Memory B cell (primary cell): Measurements from ENCODE around the gene DPH5.
"Not testable (repeated sequence)": the region's sequence is repeated elsewhere in the genome, so short reads cannot be mapped to it uniquely, and the experiment has no call there.

Source experiments
- ATAC-seq: fragments of 150-1000 bp; cut with Tn5 transposase; 2 replicates; pipeline ENCODE4 v1.10.0; 2021; ENCODE audit warnings: low read depth, mild to moderate bottlenecking, moderate library complexity
- DNase-seq, 2 donors: peaks; one replicate each; pipeline ENCODE4 v3.0.0; 2022; ENCODE audit warnings: low spot score in 2 of 2
- H3K27ac Mint-ChIP-seq: one replicate; pipeline ENCODE4 v1.8.0; 2022; ENCODE audit warnings: mild to moderate bottlenecking, moderate library complexity, mixed read lengths
- H3K27me3 Mint-ChIP-seq: one replicate; pipeline ENCODE4 v1.8.0; 2022; ENCODE audit warnings: mixed read lengths
- H3K36me3 Mint-ChIP-seq: one replicate; pipeline ENCODE4 v1.8.0; 2022; ENCODE audit warnings: mild to moderate bottlenecking, mixed read lengths
- H3K4me1 Mint-ChIP-seq: one replicate; pipeline ENCODE4 v1.8.0; 2022; ENCODE audit warnings: mixed read lengths
- H3K4me3 Mint-ChIP-seq: one replicate; pipeline ENCODE4 v1.8.0; 2022; ENCODE audit warnings: mild to moderate bottlenecking, moderate library complexity, mixed read lengths
- H3K9me3 Mint-ChIP-seq: one replicate; pipeline ENCODE4 v1.8.0; 2022; ENCODE audit warnings: mixed read lengths

The DPH5 gene

GRCh38 chr1:101025657-101026429 is at the start of gene DPH5:
Gene DPH5, minus strand, starts transcription at chr1:101025784. Its CDS starts 341 bp downstream, at chr1:101025443.
- peaks cover 21% of the 10 kb centered on the region for H3K36me3 Mint-ChIP-seq
- peak; percentile 93 for ATAC-seq
- peak within 1 kb of the TSS; percentile 94 for H3K4me3 Mint-ChIP-seq

DNA sequence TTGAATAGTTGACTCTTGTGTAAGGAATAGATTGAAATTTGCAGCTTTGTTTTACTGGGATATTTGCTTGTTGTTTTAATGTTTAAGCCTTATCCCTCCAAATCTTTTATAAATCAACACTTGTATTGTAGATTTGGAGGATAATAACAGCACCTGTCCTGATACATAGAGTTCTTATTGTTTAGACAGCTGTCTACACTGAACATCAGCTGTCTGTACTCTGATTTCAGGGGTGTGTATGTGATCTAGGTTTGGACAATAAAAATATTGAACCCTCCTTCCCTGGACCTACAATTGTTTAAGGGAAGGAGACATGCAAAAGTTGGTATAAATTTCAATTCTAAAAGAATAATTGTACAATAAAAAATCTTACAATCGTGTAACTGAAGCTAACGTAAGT is 48.3 kb upstream of the DPH5 start:
- Mint-ChIP-seq H3K36me3 (peaks cover 13% of the 10 kb centered on the region), H3K27me3 (no peaks in the 10 kb centered on the region), H3K9me3 (no peaks in the 10 kb centered on the region), H3K4me3 (no peak overlapping the region), H3K4me1 (peaks cover 16% of the 10 kb centered on the region), H3K27ac (no peak overlapping the region)
- DNase-seq (no peak), ATAC-seq (no peak)

More at GRCh38 chr1:101025657-101026429, at the start of gene DPH5:
- no peaks in the 10 kb centered on the region for H3K27me3 Mint-ChIP-seq
- H3K9me3 Mint-ChIP-seq, result no peaks in the 10 kb centered on the region
- peak; percentile 73 to 81 for DNase-seq
- peaks cover 43% of the 10 kb centered on the region for H3K4me1 Mint-ChIP-seq
- peak within 1 kb of the TSS; percentile 84 for H3K27ac Mint-ChIP-seq

DNA sequence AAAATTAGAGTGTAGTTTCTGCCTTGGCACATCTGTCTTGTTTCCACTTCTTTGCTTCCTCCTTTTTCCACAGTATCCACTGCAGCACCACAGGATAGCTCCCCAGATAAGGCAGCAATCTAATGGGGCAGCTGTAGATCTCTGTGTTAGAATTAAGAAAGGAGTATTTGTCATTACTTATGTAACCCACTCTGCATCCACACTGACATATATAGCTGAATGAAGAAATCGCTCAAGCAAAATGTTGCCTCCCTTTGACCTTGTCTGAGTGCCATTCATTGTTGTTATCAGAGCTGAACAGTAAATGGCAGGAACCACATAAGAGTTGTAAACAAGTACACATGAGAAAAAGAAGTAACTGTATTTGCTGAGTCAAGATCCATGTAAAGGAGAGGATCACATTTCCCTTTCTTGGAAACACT is 45.9 kb upstream of the DPH5 start:
- ATAC-seq (no peak), DNase-seq (no peak)
- H3K27ac Mint-ChIP-seq, result no peak overlapping the region
- peaks cover 8% of the 10 kb centered on the region for H3K36me3 Mint-ChIP-seq
- H3K27me3 Mint-ChIP-seq, result no peaks in the 10 kb centered on the region
- H3K4me3 Mint-ChIP-seq, result no peak overlapping the region
- H3K9me3 Mint-ChIP-seq, result no peaks in the 10 kb centered on the region
- peaks cover 23% of the 10 kb centered on the region for H3K4me1 Mint-ChIP-seq

DNA sequence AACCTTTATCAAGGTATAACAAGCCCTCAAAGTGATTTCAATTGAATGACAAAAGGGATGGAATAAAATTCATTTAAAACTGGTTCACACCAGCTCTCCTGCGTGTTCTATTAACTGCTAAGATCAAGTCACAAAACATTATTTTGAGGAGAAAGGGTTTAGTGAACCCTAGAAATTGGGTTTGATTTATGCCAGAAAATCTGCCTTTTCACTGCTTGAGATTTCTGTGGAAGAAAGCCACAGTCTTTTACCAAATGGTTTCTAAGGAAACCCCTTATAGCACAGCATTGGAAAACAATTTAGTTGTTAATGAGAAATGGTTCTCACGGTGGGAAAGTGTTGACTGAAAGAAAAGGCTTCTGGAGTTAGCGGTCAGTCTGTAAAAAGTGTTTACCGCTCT is 43.6 kb upstream of the DPH5 start:
- H3K36me3 Mint-ChIP-seq, result peaks cover 12% of the 10 kb centered on the region
- no peaks in the 10 kb centered on the region for H3K9me3 Mint-ChIP-seq
- H3K27ac Mint-ChIP-seq, result no peak overlapping the region
- H3K4me1 Mint-ChIP-seq, result peaks cover 39% of the 10 kb centered on the region
- H3K27me3 Mint-ChIP-seq, result no peaks in the 10 kb centered on the region
- ATAC-seq, result no peak
- no peak for DNase-seq
- H3K4me3 Mint-ChIP-seq, result no peak overlapping the region

- Mint-ChIP-seq H3K4me1 (peaks cover 42% of the 10 kb centered on the region), H3K27ac (peak overlapping the region; percentile 60)
- not testable (repeated sequence) for H3K9me3 Mint-ChIP-seq, H3K4me3 Mint-ChIP-seq, H3K36me3 Mint-ChIP-seq, ATAC-seq, DNase-seq, H3K27me3 Mint-ChIP-seq
Measured at GRCh38 chr1:101066937-101067335, 41.4 kb upstream of the DPH5 start.

DNA sequence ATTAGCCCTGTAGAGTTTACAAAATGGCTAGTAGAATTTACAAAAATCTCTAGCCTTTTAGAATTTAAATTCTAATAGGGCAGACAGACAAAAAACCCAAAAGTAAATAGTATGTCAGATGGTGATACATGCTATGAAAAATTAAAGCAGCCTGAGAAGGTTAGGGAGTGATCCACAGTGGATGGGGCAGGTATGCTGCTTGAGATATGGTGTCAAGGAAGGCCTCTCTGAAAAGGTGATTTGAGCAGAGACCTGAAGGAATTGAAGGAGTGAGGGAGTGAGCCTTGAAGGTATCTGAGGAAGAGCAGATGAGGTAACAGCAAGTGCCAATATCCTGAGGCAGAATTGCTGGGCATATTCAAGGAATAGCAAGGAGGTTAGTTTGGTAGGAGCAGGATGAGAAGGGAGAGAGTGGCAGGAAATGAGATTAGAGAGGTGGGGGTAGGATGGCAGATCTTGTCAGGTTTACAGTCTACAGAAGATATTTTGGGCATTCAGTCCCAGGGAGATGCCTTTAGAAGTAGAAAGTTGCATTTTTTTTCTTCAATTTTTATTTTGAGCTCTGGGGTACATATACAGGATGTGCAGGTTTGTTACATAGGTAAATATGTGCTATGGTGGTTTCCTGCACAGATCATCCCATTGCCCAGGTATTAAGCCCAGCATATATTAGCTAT is 40.8 kb upstream of the DPH5 start:
- peak overlapping the region; percentile 60 for H3K27ac Mint-ChIP-seq
- ATAC-seq, result no peak
- H3K36me3 Mint-ChIP-seq, result peaks cover 13% of the 10 kb centered on the region
- H3K9me3 Mint-ChIP-seq, result no peaks in the 10 kb centered on the region
- no peak for DNase-seq
- no peak overlapping the region for H3K4me3 Mint-ChIP-seq
- no peaks in the 10 kb centered on the region for H3K27me3 Mint-ChIP-seq
- H3K4me1 Mint-ChIP-seq, result peaks cover 42% of the 10 kb centered on the region

GRCh38 chr1:101065575-101065974 is 40.0 kb upstream of the DPH5 start:
- no peaks in the 10 kb centered on the region for H3K27me3 Mint-ChIP-seq
- peaks cover 14% of the 10 kb centered on the region for H3K36me3 Mint-ChIP-seq
- DNase-seq (no peak), ATAC-seq (peak; percentile 42)
- peaks cover 38% of the 10 kb centered on the region for H3K4me1 Mint-ChIP-seq
- H3K4me3 Mint-ChIP-seq, result peak overlapping the region; percentile 34
- no peaks in the 10 kb centered on the region for H3K9me3 Mint-ChIP-seq
- peak overlapping the region; percentile 72 for H3K27ac Mint-ChIP-seq

DNA sequence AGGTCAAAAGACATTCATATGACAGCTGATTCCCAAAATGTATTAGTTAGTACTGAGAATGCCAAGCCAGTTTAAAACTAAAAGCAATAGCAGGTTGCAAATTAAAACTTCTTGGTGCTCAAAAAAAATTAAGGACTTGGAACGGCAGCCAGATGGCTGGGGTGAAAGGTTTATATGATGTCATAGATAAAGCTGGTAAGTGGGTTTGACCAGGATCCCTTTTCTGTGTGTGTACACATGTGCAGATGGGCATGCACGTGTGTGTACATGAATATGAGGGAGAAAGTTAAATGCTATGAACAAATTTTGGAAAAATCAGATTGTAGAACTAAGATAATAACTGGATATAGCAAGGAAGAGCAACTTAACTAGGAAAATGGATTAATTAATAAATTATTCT is 39.1 kb upstream of the DPH5 start:
- ATAC-seq (no peak), DNase-seq (no peak)
- H3K36me3 Mint-ChIP-seq, result peaks cover 18% of the 10 kb centered on the region
- no peaks in the 10 kb centered on the region for H3K27me3 Mint-ChIP-seq
- H3K27ac Mint-ChIP-seq, result no peak overlapping the region
- H3K4me3 Mint-ChIP-seq, result no peak overlapping the region
- peaks cover 38% of the 10 kb centered on the region for H3K4me1 Mint-ChIP-seq
- no peaks in the 10 kb centered on the region for H3K9me3 Mint-ChIP-seq

DNA sequence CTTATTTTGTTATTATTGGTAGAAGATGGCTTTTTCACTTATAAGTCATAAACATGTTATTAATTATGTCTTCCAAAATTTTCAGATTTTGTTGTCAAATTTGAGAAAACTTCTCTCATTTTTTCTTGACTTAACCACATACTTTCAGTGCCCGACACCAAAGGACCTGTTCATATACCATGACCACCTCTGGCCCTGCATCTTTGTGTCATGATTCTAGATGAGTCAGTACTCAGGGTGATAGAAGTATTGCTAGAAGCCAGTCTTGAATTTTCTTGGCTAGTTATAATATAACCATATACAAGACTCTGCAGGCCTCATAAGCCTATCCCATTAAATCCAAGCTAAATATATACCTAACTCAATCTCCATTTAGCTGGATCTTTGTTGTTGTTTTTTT is 35.4 kb upstream of the DPH5 start:
- Mint-ChIP-seq H3K4me3 (no peak overlapping the region), H3K9me3 (no peaks in the 10 kb centered on the region), H3K4me1 (peaks cover 26% of the 10 kb centered on the region), H3K27me3 (no peaks in the 10 kb centered on the region), H3K36me3 (peaks cover 17% of the 10 kb centered on the region), H3K27ac (peak overlapping the region; percentile 50)
- no peak for DNase-seq
- no peak for ATAC-seq

DNA sequence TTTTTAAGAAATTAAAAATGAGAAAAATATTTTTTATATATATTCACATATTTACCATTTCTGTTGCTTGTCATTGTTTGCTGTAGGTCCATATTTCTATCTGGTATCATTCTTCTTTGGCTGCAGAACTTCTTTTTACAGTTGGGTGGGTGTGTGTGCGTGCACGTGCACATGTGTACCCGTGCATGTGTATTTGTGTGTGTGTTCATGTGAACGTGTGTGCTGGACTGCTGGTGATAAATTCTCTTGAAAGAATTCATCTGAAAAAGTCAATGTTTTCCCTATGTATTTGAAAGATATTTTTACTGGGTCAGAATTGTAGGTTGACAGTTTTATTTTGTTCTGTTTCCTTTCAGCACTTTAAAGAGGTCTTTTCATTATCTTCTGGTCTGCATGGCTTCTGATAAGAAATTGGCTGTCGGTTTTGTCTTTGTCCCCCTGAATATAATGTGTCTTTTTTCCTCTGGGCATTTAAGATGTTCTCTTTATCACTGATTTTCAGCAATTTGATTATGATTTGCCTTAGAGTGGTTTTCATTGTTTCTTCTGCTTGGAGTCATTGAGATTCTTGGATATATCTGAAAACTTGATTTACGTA is 34.5 kb upstream of the DPH5 start:
- Mint-ChIP-seq H3K36me3 (peaks cover 17% of the 10 kb centered on the region), H3K4me1 (peaks cover 27% of the 10 kb centered on the region), H3K4me3 (no peak overlapping the region), H3K9me3 (no peaks in the 10 kb centered on the region), H3K27ac (no peak overlapping the region), H3K27me3 (no peaks in the 10 kb centered on the region)
- DNase-seq (no peak), ATAC-seq (no peak)

- Mint-ChIP-seq H3K27ac (peak overlapping the region; percentile 10), H3K9me3 (no peaks in the 10 kb centered on the region), H3K36me3 (peaks cover 18% of the 10 kb centered on the region), H3K27me3 (no peaks in the 10 kb centered on the region), H3K4me1 (peaks cover 34% of the 10 kb centered on the region), H3K4me3 (no peak overlapping the region)
- no peak for ATAC-seq
- no peak for DNase-seq
Measured at GRCh38 chr1:101055623-101056022, 30.0 kb upstream of the DPH5 start.

DNA sequence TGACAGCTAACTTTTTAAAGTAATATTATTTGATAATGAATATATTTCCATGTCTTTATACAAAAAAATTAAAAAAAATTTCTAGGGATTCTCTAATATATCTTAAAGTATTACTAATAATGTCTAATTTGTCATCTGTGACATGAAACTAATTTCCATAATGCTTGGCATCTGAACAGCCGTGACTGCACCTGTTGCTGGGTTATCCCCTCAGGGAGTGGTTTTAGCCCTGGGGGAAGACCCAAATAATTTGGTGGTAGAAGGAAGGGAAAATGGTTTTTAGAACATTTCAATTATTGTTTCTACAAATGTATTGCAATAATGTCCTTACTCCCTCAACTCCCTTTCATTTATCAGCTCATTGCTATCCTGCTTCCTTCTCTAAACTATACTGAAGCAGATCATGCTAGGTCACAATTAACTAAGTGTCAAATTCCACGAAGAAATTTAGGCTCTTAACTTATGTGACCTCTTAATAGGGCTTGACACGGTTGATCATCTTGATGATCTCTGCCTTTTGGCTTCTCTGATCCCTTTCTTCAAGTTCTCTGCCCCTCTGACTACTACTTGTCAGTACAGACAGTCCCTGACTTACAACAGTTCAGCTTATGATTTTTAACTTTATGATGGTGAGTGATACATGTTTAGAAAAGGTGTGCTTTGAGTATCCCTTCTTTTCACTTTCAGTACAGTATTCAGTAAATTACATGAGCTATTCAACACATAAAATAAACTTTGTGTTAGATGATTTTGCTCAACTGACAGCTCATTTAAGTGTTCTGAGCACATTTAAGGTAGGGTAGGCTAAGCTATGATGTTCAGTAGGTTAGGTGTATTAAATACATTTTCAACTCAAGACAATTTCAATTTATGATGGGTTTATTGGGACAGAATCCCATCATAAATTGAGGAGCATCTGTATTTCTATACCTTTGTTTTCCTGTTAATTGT is 26.4 kb upstream of the DPH5 start:
- ATAC-seq, result peak; percentile 97
- H3K9me3 Mint-ChIP-seq, result no peaks in the 10 kb centered on the region
- H3K27me3 Mint-ChIP-seq, result no peaks in the 10 kb centered on the region
- H3K36me3 Mint-ChIP-seq, result peaks cover 5% of the 10 kb centered on the region
- peak overlapping the region; percentile 97 for H3K27ac Mint-ChIP-seq
- peaks cover 44% of the 10 kb centered on the region for H3K4me1 Mint-ChIP-seq
- peak overlapping the region; percentile 67 for H3K4me3 Mint-ChIP-seq
- DNase-seq, result peak; percentile 28 to 55

DNA sequence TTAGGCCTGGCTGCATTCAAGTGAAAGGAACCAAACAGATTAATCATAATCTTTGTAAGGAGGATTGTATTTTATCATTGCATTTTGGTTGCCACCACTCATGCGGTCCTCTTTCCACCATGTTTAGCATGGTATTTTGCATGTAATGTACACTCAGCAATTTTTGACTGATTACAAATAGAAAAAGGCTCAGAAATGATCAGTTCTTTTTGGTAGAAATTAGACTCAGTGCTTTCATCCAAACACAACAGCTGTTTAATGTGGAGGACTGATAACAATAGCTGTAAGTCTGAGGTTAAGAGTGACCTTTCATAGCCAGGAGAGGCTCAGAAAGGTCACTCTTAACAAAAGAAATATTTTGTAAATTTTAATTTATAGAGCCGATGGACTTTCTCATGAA is 25.3 kb upstream of the DPH5 start:
- Mint-ChIP-seq H3K4me1 (peaks cover 42% of the 10 kb centered on the region), H3K27me3 (no peaks in the 10 kb centered on the region), H3K36me3 (peaks cover 8% of the 10 kb centered on the region), H3K9me3 (no peaks in the 10 kb centered on the region), H3K27ac (peak overlapping the region; percentile 79), H3K4me3 (no peak overlapping the region)
- DNase-seq (no peak), ATAC-seq (no peak)
